ENCODE measurements around the gene HSD3B7. TPM values are rescaled to one million over a fixed set of nuclear protein-coding genes. Genes with fewer than 3 reads are reported as not detected.
A peak's percentile ranks its signal among the peaks of the same experiment; 100 is the strongest.

HSD3B7 gene
- total RNA-seq, 4 donors from 2014 or later = 7.0 to 31.8 (median 29.6) TPM

DNA sequence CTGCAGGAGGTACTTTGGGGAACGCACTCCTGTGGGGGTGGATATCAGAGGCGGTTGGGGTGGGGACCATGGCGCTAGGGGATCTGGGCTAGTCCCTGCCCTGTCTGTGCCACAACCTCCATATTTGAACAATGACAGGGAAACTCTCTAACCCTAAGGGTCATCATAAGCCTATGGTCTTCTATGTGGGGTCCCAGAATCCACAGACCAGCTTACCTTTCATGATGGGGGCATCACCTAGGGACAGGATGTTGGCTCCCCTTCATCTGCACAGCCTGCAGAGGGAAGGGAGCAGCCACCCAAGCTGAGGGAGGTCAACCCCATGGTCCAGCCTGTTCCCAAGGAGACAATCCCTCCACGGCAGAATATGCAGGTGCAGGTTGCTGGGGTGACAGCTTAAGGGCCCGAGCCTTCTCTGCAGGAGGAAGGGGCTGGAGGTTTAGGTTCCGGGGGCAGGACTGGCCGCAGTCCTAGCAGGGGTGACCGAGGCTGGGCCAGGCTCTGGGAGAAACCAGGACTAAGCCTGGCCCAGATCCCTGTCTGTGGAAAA lies 34.4 kb upstream of the HSD3B7 start:
- no peak for DNase-seq
- no peaks in the 10 kb centered on the region for H3K36me3 ChIP-seq
- no peaks in the 10 kb centered on the region for H3K27me3 ChIP-seq
- H3K9me3 ChIP-seq = no peaks in the 10 kb centered on the region
- TF ChIP-seq, protein P1, sequence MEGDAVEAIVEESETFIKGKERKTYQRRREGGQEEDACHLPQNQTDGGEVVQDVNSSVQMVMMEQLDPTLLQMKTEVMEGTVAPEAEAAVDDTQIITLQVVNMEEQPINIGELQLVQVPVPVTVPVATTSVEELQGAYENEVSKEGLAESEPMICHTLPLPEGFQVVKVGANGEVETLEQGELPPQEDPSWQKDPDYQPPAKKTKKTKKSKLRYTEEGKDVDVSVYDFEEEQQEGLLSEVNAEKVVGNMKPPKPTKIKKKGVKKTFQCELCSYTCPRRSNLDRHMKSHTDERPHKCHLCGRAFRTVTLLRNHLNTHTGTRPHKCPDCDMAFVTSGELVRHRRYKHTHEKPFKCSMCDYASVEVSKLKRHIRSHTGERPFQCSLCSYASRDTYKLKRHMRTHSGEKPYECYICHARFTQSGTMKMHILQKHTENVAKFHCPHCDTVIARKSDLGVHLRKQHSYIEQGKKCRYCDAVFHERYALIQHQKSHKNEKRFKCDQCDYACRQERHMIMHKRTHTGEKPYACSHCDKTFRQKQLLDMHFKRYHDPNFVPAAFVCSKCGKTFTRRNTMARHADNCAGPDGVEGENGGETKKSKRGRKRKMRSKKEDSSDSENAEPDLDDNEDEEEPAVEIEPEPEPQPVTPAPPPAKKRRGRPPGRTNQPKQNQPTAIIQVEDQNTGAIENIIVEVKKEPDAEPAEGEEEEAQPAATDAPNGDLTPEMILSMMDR (IDR thresholded peaks at IDR 0.05) = no peak
- TF ChIP-seq EP300 (IDR thresholded peaks at IDR 0.05; ENCODE audit: low read depth) (no peak), POLR2AphosphoS5 (IDR thresholded peaks at IDR 0.05) (no peak), POLR2A (IDR thresholded peaks at IDR 0.05) (no peak)
- in situ Hi-C loops (cut with MboI; ENCODE audit: low pct_ligation_motif_present in 1 of 4, low pct_unique_long_range_greater_than_20kb in 1 of 4, low sequenced_read_pairs in 3 of 4) (loop anchor here in 1 of 4 donors (25.0 kb wide), 1 partner anchor 762 kb away; a partner anchor contains a TSS), intact Hi-C loops (cut with DNase I; ENCODE audit: low total_unique reads) (loop anchor here (1.0 kb wide), 1 partner anchor 46 kb away; no protein-coding TSS in a partner anchor)
- H3K4me1 ChIP-seq = peaks cover 12 to 36% (median 23%) of the 10 kb centered on the region in 4 donors
- H3K4me3 ChIP-seq = peak overlapping the region in 1 of 4 donors; percentile 88
- 79% methylated on average over 8 of the region's 8 CpGs; no CpG with 5 or more reads in 1 of the 2 donors for WGBS, 2 donors (ENCODE audit: low coverage in 1 of 2)
- H3K27ac ChIP-seq = peak overlapping the region; percentile 91 to 97 (median 94)

DNA sequence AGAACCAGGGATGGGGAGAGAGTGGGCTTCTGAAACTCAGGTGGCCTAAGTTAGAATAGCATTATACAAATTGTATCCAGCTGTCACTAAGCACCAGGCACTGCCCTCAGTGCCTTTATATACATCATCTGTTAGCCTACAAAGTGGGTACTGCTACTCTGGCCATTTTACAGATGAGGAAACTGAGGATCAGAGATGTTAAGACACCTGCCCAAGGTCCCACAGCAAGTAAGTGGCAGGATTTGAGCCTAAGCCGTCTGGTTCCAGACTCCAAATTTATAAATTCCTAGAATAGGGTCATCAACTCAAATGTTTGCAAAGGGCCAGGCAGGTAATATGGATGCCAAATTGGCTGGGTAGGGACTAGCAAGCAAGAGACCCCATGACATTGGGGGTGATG lies 33.8 kb upstream of the HSD3B7 start:
- 74% methylated on average over 1 of the region's 1 CpG; no CpG with 5 or more reads in 1 of the 2 donors for WGBS, 2 donors (ENCODE audit: low coverage in 1 of 2)
- Histone ChIP-seq H3K27ac (peak overlapping the region; percentile 91 to 97 (median 94)), H3K9me3 (no peaks in the 10 kb centered on the region), H3K27me3 (no peaks in the 10 kb centered on the region), H3K4me3 (no peak overlapping the region), H3K36me3 (no peaks in the 10 kb centered on the region), H3K4me1 (peaks cover 12 to 36% (median 23%) of the 10 kb centered on the region in 4 donors)
- in situ Hi-C loops (cut with MboI; ENCODE audit: low pct_ligation_motif_present in 1 of 4, low pct_unique_long_range_greater_than_20kb in 1 of 4, low sequenced_read_pairs in 3 of 4) (loop anchor here in 1 of 4 donors (25.0 kb wide), 1 partner anchor 761 kb away; a partner anchor contains a TSS), intact Hi-C loops (cut with DNase I; ENCODE audit: low total_unique reads) (loop anchor here (1.0 kb wide), 1 partner anchor 45 kb away; no protein-coding TSS in a partner anchor)
- no peak for TF ChIP-seq POLR2A (IDR thresholded peaks at IDR 0.05)
- TF ChIP-seq, protein P1 (IDR thresholded peaks at IDR 0.05) = no peak
- no peak for TF ChIP-seq POLR2AphosphoS5 (IDR thresholded peaks at IDR 0.05)
- TF ChIP-seq EP300 (IDR thresholded peaks at IDR 0.05; ENCODE audit: low read depth) = no peak
- DNase-seq = no peak

DNA sequence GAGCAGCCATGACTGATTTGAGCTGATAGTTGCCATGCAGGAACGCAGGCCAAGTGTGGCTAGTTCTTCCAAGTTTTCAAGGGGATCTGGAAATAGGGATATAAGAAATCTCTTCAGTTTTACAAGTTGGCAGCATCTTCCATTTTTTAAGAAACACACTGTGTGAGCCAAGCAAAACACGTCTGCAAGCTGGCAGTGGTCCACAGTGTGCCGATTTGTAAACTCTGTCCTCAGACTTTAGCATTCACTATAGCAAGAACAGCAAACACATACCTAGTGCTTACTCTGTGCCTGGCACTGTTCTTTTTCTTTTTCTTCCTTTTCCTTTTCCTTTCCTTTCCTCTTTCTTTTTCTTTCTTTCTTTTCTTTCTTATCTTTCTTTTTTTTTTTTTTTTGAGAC lies 33.3 kb upstream of the HSD3B7 start:
- H3K4me1 ChIP-seq = peaks cover 14 to 39% (median 25%) of the 10 kb centered on the region in 4 donors
- 35 to 54% methylated on average over 2 to 3 of the region's 3 CpGs for WGBS, 2 donors (ENCODE audit: low coverage in 1 of 2)
- H3K36me3 ChIP-seq = no peaks in the 10 kb centered on the region
- DNase-seq = peak; percentile 54
- H3K4me3 ChIP-seq = no peak overlapping the region
- H3K9me3 ChIP-seq = no peaks in the 10 kb centered on the region
- TF ChIP-seq POLR2A (IDR thresholded peaks at IDR 0.05) (no peak), POLR2AphosphoS5 (IDR thresholded peaks at IDR 0.05) (peak in 1 of 3 donors; percentile 34)
- TF ChIP-seq, protein P1 (IDR thresholded peaks at IDR 0.05) = no peak
- in situ Hi-C loops (cut with MboI; ENCODE audit: low pct_ligation_motif_present in 1 of 4, low pct_unique_long_range_greater_than_20kb in 1 of 4, low sequenced_read_pairs in 3 of 4) (loop anchor here in 1 of 4 donors (25.0 kb wide), 1 partner anchor 761 kb away; a partner anchor contains a TSS), intact Hi-C loops (cut with DNase I; ENCODE audit: low total_unique reads) (loop anchor here (1.0 kb wide), 1 partner anchor 45 kb away; no protein-coding TSS in a partner anchor)
- peak overlapping the region; percentile 91 to 97 (median 94) for H3K27ac ChIP-seq
- H3K27me3 ChIP-seq = no peaks in the 10 kb centered on the region

DNA sequence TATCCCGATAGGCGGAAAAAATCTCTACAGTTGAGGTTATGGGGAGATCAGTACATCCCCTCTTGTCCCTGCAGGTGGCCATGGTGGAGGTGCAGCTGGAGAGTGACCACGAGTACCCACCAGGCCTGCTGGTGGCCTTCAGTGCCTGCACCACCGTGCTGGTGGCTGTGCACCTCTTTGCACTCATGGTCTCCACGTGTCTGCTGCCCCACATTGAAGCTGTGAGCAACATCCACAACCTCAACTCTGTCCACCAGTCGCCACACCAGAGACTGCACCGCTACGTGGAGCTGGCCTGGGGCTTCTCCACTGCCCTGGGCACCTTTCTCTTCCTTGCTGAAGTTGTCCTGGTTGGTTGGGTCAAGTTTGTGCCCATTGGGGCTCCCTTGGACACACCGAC lies 31.9 kb upstream of the HSD3B7 start:
- peaks cover 16 to 40% (median 27%) of the 10 kb centered on the region in 4 donors for H3K4me1 ChIP-seq
- no peak overlapping the region for H3K4me3 ChIP-seq
- H3K9me3 ChIP-seq = no peaks in the 10 kb centered on the region
- 78% methylated on average over 9 of the region's 9 CpGs; no CpG with 5 or more reads in 1 of the 2 donors for WGBS, 2 donors (ENCODE audit: low coverage in 1 of 2)
- no peak for DNase-seq
- H3K36me3 ChIP-seq = no peaks in the 10 kb centered on the region
- no peaks in the 10 kb centered on the region for H3K27me3 ChIP-seq
- TF ChIP-seq POLR2AphosphoS5 (IDR thresholded peaks at IDR 0.05) (no peak), EP300 (IDR thresholded peaks at IDR 0.05; ENCODE audit: low read depth) (no peak), POLR2A (IDR thresholded peaks at IDR 0.05) (no peak)
- TF ChIP-seq, protein P1 (IDR thresholded peaks at IDR 0.05) = no peak
- intact Hi-C loops (cut with DNase I; ENCODE audit: low total_unique reads) = no loop called here
- in situ Hi-C loops (cut with MboI; ENCODE audit: low pct_ligation_motif_present in 1 of 4, low pct_unique_long_range_greater_than_20kb in 1 of 4, low sequenced_read_pairs in 3 of 4) = loop anchor here in 1 of 4 donors (25.0 kb wide), 1 partner anchor 759 kb away; a partner anchor contains a TSS
- H3K27ac ChIP-seq = peak overlapping the region in 1 of 4 donors; percentile 97
